Stimulated activated CD4-positive, alpha-beta T cell treated with anti-CD3 and anti-CD28 coated beads, Interleukin-1b, Interleukin-23, amount 100 ng/mL, for 4 hours (primary cell): Measurements from ENCODE around the gene COTL1.

Experiments
- DNase-seq, 2 donors: peaks; one replicate each; pipeline ENCODE4 v3.0.0-alpha.2; 2020; ENCODE audit warnings: low read depth in 2 of 2

The COTL1 gene

GRCh38 chr16:84614073-84614459 lies 3.8 kb downstream of the COTL1 start:
- DNase-seq: no peak

DNA sequence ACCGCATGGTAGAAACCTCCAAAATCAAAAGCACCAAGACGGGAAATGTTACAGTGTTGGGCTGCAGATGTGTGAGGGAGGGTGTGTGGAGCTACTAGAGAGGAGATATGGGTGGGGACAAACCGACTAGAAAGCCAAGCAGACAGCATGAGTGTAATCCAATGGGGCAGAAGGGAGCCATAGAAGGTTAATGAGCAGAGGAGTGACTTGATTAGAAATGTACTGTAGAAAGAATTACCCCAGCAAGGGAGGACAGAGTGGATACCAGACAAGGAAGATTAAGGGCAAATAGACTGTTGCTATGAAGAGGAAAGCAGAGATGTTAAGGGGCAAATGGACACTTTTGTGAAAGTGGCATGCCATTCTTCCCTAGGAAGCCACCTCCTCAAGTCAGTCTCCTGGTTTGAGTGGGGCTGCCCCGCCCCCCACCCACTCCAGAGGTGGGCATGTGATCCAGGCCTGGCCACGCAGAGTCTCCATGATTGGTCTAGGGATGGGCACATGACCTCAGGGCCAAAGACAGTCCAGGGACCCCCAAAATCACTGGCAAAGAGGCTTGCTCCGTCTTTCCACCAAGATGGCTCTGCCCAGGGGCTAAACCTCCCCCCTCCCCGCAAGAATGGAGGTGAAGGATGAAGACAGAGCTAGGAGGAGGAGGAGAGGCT lies 4.3 kb downstream of the COTL1 start:
- DNase-seq: no peak

GRCh38 chr16:84612686-84613085 lies 5.2 kb downstream of the COTL1 start:
- DNase-seq: no peak

- no peak for DNase-seq
Observed at GRCh38 chr16:84611041-84611440, 6.8 kb downstream of the COTL1 start.

- no peak for DNase-seq
Observed at GRCh38 chr16:84610376-84610775, 7.5 kb downstream of the COTL1 start.

DNA sequence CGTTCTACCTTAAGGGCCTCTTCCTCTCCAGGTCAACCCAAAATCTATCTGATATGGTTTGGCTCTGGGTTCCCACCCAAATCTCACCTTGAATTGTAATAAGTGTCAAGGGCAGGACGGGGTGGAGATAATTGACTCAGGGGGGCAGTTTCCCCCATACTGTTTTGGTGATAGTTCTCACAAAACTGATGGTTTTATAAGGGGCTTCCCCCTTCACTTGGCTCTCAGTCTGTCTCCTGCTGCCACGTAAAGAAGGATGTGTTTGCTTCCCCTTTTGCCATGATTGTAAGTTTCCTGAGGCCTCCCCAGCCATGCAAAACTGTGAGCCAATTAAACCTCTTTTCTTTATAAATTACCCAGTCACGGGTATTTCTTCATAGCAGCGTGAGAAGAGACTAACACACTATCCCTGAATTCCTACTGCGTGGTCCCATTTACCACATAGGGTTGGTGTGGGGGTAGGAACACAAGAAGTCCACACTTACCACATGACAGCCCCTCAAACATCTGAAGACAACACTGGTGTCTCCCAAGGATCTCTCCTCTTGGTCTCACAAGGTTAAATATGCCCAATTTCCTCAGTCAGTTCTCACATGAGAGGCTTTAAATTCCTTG lies 8.2 kb downstream of the COTL1 start:
- DNase-seq: no peak

DNA sequence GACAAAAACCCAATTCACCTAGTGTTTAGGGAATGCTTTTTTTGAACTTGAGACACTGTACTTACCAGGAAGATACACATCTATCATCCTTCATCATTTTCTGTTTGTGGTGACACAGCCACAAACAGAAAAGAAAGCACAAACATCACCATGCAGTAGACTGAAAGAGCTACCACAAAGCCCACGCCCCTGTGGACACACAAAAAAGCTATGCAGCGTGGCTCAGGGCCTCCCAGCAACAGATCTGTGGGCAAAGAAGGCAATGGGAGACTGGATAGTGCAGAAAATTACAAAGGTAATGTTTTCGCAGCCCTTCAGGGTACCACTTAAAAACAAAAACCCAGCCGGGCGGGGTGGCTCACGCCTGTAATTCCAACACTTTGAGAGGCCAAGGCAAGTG lies 9.6 kb downstream of the COTL1 start:
- no peak for DNase-seq

DNA sequence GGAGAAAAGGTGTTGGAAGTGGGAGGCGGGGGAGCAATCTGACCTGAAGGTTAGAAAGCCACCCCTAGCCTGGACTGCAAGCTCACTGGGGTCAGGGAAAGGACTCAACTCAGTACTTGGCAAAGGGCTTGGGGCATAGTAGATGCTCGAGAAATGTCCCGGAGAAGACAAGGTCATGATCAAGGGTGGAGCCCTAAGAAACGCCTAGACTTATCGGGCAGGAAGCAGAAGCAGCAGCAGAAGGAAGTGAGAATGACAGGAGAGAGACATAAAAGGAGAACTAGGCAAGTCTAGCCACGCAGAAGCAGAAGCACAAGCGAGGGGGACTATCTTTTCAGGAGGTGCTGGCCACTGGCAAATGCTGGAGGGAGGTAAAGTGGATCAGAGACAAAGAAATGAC lies 10.2 kb downstream of the COTL1 start:
- no peak for DNase-seq

- DNase-seq: no peak
Observed at GRCh38 chr16:84607061-84607460, 10.8 kb downstream of the COTL1 start.

DNA sequence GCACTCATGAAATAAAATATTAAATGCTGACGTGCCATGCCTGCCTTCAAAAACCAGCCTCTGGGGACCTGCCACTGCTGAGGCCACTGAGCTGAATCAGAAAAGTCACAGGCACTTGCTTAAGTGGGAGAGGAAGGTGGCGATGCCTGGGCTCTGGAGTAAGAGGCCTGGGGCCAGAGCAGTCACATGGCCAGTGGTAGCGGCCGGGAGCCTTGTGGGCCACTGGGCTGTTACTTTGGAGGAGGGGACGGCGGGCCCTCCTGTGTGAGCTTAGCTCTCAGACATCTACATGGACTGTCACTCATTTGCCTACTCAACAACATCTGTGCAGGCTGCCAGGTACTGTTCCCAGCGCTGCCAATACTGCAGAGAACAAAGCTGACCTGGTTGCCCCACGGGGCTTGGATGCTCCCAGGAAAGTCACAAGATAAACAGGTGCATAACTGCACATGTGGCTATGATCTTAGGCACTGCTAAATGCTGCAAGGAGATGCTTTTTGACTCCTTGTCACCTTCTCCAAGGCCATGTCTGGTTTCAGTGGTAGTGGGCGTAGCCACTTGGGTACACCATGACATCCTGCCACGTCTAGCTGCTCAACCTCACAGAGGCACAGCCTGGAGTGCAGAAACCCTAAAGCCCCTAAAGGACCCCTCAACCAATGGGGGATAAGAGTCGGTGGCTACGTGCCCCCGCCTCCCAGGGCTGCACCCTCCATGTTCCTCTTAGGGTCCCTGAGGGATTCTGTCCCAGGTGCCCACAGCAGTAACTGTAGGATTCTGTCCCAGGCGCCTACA lies 11.6 kb downstream of the COTL1 start:
- DNase-seq: no peak

DNA sequence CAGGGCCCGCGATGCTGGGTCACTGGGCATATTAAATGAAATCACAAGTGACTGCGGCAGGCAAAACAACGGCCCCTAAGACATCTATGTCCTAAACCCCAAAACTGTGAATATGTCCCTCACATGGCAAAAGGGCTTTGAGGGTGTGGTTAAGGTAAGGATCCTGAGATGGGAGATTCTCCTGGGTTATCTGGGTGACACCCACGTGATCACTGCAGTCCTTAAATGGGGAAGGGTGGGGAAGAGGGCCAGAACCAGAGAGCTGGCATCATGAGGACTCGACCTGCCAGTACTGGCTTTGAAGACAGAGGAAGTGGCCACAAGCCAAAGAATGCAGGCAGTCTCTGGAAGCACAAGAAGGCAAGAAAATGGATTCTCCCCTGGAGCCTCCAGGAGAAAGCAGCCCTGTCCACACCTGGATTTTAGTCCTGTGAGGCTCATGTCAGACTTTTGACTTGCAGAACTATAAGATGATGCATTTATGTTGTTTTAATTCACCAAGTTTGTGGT lies 12.5 kb downstream of the COTL1 start:
- DNase-seq: no peak

- DNase-seq: no peak
Observed at GRCh38 chr16:84604477-84605013, 13.3 kb downstream of the COTL1 start.

DNA sequence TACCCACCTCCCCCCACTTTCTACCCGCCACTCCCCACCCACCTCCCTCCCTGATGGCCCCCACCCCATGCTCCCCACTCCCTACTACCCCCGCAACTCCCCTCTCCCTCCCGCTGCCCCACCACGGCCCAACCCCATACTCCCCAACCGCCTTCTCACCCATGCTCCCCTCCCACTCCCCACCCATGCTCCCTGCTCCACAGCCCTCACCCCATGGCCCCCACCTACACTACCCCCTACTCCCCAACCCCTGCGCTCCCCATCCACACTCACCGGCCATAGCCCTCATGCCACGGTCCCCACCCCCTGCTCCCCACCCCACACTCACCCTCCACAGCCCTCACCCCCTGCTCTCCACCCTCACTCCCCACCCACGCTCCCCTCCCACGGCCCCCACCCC lies 13.9 kb downstream of the COTL1 start:
- no peak for DNase-seq

GRCh38 chr16:84603140-84603816 lies 14.6 kb downstream of the COTL1 start:
- no peak for DNase-seq

GRCh38 chr16:84600343-84601229 lies 17.3 kb downstream of the COTL1 start:
- no peak for DNase-seq

GRCh38 chr16:84599521-84600202 lies 18.2 kb downstream of the COTL1 start:
- DNase-seq: peak in 1 of 2 donors; percentile 60

DNA sequence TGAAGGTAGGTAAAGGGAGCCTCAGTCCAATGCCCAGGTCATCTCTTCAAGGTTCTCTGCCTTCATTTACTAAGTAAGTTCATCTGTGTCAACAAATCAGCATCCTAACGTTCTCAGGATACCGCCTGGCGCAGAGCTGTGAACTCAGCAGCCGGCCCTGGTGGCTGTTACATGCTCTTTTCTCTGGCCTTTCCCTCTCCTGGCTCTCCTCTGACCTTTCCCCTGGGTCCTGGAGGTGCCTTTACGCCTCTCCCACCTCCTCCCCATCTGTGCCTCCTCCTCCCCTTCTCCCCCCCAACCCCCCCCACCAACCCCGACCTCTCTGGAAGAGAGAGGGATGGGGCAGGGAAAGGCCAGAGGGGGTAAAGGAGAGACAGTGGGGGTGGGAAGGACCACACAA lies 19.5 kb downstream of the COTL1 start:
- no peak for DNase-seq

- no peak for DNase-seq
Observed at GRCh38 chr16:84597931-84598351, 19.9 kb downstream of the COTL1 start.

DNA sequence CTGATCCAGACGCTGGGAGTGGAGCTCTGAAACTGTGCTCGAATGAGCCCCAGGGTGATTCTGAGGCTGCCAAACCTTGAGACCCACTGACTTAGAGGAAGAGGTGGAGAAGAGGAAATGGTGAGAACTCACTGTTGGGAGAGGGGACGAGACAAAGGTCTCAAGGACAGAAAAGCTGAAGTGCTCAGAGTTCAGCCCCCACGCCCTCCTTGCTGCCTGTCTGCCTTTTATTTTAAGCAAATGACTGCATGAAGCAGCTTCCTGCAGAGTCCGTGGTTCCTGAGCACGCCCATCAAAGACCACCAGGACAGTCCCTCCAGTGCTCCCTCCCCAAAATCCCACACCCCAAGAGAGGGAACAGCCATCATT lies 20.4 kb downstream of the COTL1 start:
- no peak for DNase-seq

DNA sequence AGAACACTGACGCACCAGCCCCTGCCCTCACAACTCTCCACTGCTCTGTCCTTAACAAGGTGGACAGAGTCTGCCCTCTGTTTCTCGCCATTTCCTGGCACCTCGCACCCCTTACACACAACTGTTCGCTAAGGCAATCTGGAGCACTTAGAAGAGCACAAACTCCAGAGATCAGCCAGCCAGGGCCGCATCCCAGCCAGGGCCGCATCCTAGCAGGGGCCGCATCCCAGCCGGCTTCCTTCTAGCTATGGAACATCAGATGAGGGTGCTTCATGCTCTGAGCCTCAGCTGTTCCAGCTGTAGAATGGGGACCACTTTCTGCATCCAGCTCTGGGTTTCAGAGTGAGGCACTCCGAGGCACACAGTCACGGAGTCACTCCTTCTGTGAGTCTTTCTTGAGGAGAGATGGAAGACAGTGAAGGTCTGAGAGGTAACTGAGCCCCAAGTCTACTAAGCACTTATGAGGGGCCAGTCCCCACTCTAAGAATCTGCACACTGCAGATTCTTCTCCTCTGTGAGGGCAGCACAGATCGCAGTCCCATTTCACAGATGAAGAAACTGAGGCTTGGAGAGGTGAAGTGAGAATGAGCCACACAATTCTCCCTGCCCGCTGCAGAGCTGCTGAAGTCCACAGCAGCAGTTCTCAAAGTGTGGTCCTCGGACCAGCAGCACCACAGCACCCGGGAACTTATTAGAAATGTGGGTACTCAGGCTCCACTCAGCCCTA lies 20.9 kb downstream of the COTL1 start:
- no peak for DNase-seq
